Activated T-helper 2 cell treated with anti-CD3 and anti-CD28 coated beads, Interferon-gamma antibody, Interleukin-2, Interleukin-4, amounts not matched to agents 10 μg/mL and 5 μg/mL and 100 μg/mL, durations not matched to agents 14 hours and 24 hours and 36 hours (primary cell): Measurements from ENCODE around the gene CSTPP1. TPM values are rescaled to one million over a fixed set of nuclear protein-coding genes. Genes with fewer than 3 reads are reported as not detected.

Source experiments
- DNase-seq: peaks from one replicate; pipeline ENCODE4 v3.0.0; 2021; ENCODE audit warnings: low spot score
- H3K27ac Mint-ChIP-seq: one replicate; pipeline ENCODE4 v1.8.0; 2021; ENCODE audit warnings: mixed read lengths
- H3K27me3 Mint-ChIP-seq: one replicate; pipeline ENCODE4 v1.8.0; 2021; ENCODE audit warnings: low read depth, mixed read lengths
- H3K36me3 Mint-ChIP-seq: one replicate; pipeline ENCODE4 v1.8.0; 2021; ENCODE audit warnings: low read depth, mixed read lengths
- H3K4me1 Mint-ChIP-seq: one replicate; pipeline ENCODE4 v1.8.0; 2021; ENCODE audit warnings: low read depth, mixed read lengths
- H3K4me3 Mint-ChIP-seq: one replicate; pipeline ENCODE4 v1.8.0; 2021; ENCODE audit warnings: low read depth, mild to moderate bottlenecking, moderate library complexity, mixed read lengths
- H3K9me3 Mint-ChIP-seq: one replicate; pipeline ENCODE4 v1.8.0; 2021; ENCODE audit warnings: mixed read lengths
- intact Hi-C: fragments of 100-400 bp; cut with micrococcal nuclease; formaldehyde crosslinking; loops from one replicate; pipeline ENCODE4 v1.15.1; 2023
- total RNA-seq: library from RNA; stranded (reverse); gene quantifications from 2 replicates; pipeline ENCODE4 v1.2.3, GENCODE V29; 2022

CSTPP1 gene, protein sequence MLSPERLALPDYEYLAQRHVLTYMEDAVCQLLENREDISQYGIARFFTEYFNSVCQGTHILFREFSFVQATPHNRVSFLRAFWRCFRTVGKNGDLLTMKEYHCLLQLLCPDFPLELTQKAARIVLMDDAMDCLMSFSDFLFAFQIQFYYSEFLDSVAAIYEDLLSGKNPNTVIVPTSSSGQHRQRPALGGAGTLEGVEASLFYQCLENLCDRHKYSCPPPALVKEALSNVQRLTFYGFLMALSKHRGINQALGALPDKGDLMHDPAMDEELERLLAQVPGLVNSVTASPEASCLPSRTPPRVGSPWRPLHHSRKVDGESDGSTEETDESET
- total RNA-seq, result 17.8 and 19.0 TPM in 2 replicates

DNA sequence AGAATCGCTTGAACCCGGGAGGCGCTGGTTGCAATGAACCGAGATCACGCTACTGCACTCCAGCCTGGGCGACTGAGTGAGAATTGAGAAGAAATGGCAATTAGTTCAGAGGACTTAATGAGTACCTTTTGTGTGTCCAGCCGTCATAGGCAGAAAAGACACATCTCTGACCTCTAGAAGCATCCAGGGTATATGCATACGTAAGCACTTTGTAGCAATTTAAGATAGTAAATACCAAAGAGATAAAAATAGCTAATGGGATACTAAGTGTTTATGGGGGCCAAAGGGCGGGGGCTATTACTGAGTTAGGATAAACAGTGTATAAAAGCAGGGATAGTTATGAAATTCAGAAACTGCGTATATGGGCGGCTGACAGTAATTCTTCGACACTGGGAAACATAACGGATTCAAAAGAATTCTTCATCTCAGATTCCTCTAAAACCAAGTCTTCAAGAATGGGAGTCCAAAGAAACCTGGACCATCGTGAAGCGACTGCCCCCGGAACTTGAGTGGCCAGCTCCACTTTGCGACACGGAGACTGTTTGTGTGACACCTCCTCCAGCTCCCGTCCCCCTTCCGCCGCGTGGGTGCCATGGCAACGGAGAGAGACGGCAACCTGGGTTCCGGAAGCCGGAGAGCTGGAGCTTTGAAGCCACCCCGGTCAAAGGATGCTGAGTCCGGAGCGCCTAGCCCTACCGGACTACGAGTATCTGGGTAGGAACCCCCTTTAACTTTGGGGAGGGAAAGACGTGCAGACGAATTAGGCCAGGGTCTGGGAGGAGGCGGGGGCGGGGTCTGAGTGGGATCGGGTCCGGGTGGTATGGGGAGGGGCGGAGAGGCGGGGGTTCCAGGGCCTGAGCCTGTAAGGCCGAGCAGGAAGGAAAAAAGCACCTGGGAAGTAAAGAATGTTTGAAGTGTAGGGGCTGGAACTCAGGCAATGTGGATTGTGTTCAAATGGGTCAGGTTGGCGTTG, at the start of gene CSTPP1:
CSTPP1 (plus strand) TSS at position 624 of the 973 bp plus-strand sequence; CDS start at position 669, 45 bp downstream.
- peak; percentile 87 for DNase-seq
- Mint-ChIP-seq H3K27ac (peak within 1 kb of the TSS; percentile 87), H3K27me3 (peaks cover 4% of the 10 kb centered on the region), H3K4me3 (peak within 1 kb of the TSS; percentile 96), H3K36me3 (no peaks in the 10 kb centered on the region), H3K4me1 (peaks cover 18% of the 10 kb centered on the region), H3K9me3 (no peaks in the 10 kb centered on the region)
- intact Hi-C loops, result loop anchor here (1.0 to 10.0 kb wide), 3 partner anchors 16 to 488 kb away; partner anchors contain the start of genes ARHGAP1, PSMC3 and ZNF408

DNA sequence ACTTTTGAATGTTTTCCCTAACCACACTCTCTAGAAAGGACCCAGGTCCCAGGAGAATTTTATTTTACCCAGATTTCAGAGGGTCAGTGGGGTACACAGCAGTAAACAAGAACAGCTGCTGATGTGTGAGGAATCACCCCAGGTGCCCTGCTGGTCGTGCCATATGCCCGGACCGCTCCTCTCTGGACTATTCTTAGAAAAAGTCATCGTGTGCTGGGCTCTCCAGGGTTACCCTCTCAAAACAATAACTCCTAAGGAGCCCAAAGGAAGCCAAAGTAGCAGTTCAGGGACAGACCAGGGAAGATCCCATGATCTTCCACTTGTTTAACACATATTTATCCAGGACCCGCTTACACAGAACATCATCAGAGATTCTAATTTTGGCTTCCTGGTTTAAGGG, 47.9 kb upstream of the CSTPP1 start:
- H3K27ac Mint-ChIP-seq, result no peak overlapping the region
- H3K9me3 Mint-ChIP-seq, result no peaks in the 10 kb centered on the region
- no peaks in the 10 kb centered on the region for H3K36me3 Mint-ChIP-seq
- H3K4me3 Mint-ChIP-seq, result no peak overlapping the region
- peaks cover 5% of the 10 kb centered on the region for H3K4me1 Mint-ChIP-seq
- no peak for DNase-seq
- intact Hi-C loops, result loop anchor here (1.0 kb wide), 1 partner anchor 265 kb away; no protein-coding TSS in a partner anchor
- H3K27me3 Mint-ChIP-seq, result peaks cover 3% of the 10 kb centered on the region

DNA sequence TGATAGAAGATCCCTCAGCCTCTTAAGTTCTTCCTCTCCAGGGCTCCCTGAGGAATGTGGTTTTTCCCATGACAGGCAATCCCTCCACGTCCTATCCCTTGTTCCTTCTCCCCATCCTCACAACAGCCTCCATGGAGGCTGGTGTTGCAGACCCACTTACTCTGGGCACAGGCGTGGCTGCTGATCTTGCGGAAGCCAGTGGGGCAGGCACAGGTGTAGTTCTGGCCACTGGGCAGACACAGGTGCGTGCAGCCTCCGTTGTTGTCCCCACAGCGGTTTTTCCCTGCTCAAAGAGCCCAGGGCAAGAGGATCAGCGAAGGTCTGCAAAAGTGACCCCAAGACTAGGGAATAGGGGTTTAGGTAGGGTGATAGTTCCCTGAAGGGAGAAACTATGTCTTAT, 47.3 kb upstream of the CSTPP1 start:
- Mint-ChIP-seq H3K27ac (no peak overlapping the region), H3K27me3 (peaks cover 2% of the 10 kb centered on the region), H3K36me3 (no peaks in the 10 kb centered on the region), H3K9me3 (no peaks in the 10 kb centered on the region), H3K4me1 (peaks cover 5% of the 10 kb centered on the region), H3K4me3 (no peak overlapping the region)
- intact Hi-C loops, result loop anchor here (1.0 kb wide), 1 partner anchor 264 kb away; no protein-coding TSS in a partner anchor
- DNase-seq, result no peak

DNA sequence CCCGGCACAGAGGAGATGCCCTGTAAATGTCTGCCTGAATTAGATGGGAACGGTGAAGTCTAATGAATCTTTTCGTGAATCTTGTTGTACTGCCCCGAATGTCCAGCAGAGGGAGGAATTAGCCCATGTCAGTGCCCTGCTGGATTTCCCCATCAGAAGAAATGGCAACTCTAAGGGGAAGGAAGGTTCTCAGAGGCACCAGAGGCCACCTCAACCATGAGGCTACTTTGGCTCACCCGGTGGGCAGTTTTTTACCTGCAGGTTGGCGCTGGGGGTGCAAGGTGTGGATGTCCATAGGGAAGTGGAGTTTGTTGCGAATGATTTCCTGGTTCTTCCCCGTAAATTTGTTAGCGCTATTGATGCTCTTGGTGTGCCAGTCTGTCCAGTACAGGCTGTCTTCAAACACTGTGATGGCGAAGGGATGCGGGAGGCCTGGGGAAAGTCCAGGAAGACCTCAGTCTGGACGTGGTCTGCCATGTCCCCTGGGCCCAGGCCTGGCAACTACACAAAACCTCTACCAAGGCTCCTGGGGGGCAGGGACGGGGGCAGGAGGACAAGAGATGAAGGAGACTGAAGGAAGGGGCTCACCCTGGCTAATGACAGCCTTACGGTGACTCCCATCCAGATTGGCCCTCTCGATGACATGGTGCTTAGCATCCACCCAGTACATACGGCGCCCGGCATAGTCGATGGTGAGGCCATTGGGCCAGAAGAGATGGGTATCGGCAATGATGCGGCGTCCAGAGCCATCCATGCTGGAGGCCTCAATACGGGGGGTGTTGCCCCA, 46.7 kb upstream of the CSTPP1 start:
- Mint-ChIP-seq H3K9me3 (no peaks in the 10 kb centered on the region), H3K4me1 (peaks cover 5% of the 10 kb centered on the region), H3K27me3 (peaks cover 2% of the 10 kb centered on the region), H3K4me3 (no peak overlapping the region), H3K36me3 (no peaks in the 10 kb centered on the region), H3K27ac (no peak overlapping the region)
- peak; percentile 46 for DNase-seq
- intact Hi-C loops, result loop anchor here (1.0 kb wide), 1 partner anchor 263 kb away; no protein-coding TSS in a partner anchor

DNA sequence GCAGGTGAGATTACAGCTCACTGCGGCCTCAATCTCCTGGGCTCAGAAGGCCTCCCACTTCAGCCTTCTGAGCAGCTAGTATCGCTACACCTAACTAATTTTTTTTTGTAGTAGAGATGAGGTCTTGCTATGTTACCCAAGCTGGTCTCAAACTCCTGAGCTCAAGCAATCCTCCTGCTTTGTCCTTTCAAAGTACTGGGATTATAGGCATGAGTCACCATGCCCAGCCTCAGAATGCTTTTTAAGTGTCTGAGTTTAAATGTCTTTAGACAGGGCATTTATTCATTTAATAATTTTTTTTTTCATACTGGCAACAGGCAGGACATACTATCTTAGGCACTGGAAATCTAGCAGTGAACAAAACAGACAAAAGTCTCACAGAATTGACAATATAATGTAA, 45.9 kb upstream of the CSTPP1 start:
- Mint-ChIP-seq H3K9me3 (no peaks in the 10 kb centered on the region), H3K36me3 (no peaks in the 10 kb centered on the region), H3K4me1 (peaks cover 5% of the 10 kb centered on the region), H3K27ac (no peak overlapping the region), H3K4me3 (no peak overlapping the region), H3K27me3 (peaks cover 2% of the 10 kb centered on the region)
- DNase-seq, result no peak
- intact Hi-C loops, result no loop called here

DNA sequence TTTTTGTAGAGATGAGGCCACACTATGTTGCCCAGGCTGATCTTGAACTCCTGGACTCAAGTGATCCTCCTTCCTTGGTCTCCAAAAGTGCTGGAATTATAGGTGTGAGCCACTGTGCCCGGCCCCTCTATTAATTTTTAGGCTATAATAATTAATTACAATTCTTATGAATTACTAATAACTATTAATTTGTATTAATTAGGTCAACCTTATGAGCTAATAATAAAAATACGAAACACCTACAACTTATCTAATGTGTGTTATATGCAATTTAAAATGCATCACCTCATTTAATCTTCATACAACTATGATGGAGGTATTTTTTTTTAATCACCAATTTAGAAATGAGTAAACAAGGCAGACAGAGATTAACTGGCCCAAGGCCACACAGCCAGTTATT, 44.5 kb upstream of the CSTPP1 start:
- Mint-ChIP-seq H3K36me3 (no peaks in the 10 kb centered on the region), H3K9me3 (no peaks in the 10 kb centered on the region), H3K4me1 (peaks cover 5% of the 10 kb centered on the region), H3K27ac (no peak overlapping the region), H3K27me3 (no peaks in the 10 kb centered on the region), H3K4me3 (no peak overlapping the region)
- no peak for DNase-seq
- intact Hi-C loops, result no loop called here

DNA sequence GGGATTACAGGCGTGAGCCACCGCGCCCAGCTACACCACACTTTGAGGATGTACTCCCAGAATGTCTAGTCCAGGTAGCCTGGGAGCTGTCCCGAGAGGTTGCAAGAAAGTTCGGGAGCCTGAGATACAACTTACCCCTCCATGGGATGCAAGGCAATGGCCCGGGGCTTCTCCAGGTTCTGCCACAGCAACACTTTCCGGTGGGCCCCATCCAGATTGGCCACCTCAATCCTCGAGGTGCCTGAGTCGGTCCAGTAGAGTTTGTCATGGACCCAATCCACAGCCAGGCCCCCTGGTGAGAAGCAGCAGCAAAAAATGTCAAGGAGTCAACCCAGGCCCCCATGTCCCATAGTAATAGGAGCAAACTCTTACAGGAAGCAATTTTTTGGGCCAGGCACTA, 43.7 kb upstream of the CSTPP1 start:
- Mint-ChIP-seq H3K9me3 (no peaks in the 10 kb centered on the region), H3K4me1 (peaks cover 5% of the 10 kb centered on the region), H3K4me3 (no peak overlapping the region), H3K27me3 (no peaks in the 10 kb centered on the region), H3K36me3 (no peaks in the 10 kb centered on the region), H3K27ac (no peak overlapping the region)
- intact Hi-C loops, result no loop called here
- DNase-seq, result no peak

DNA sequence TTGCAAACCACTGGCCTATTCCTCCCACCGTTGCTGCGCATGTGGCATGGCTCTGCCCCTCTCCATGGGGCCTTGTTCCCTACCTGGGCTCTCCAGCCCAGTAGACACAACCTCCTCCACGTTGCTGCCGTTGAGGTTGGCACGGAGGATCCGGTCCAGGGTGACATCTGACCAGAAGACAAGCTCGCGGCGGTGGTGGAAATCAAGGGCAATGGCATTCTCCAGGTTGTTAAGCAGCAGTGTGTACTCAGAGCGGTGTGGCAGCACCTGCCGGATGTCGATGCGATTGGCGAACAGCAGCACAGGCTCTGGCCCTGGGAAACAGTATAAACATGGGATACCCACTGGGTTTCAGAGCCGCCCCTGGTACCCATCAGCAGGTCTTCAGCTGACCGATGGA, 42.1 kb upstream of the CSTPP1 start:
- intact Hi-C loops, result no loop called here
- no peak overlapping the region for H3K27ac Mint-ChIP-seq
- H3K36me3 Mint-ChIP-seq, result no peaks in the 10 kb centered on the region
- no peaks in the 10 kb centered on the region for H3K9me3 Mint-ChIP-seq
- no peak for DNase-seq
- peaks cover 5% of the 10 kb centered on the region for H3K4me1 Mint-ChIP-seq
- H3K27me3 Mint-ChIP-seq, result no peaks in the 10 kb centered on the region
- H3K4me3 Mint-ChIP-seq, result no peak overlapping the region

DNA sequence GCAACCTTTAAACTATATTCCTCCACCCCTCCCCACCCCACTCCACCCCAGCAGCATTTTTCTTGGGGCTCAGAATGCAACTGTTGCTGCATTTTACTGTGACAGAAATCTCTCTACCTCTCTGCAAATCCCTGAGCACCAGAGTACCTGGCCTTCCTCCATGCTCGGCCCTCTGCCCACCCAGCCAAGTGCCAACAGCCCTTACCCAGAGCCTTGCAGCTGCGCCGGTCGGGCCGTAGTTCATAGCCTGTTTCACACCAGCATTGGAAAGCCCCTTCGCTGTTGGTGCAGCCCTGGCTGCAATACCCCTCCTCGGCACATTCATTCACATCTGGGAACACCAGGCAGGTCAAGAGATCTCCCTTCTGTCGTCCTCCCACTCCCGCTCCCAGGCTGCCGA, 41.6 kb upstream of the CSTPP1 start:
- no peak overlapping the region for H3K27ac Mint-ChIP-seq
- peaks cover under 1% of the 10 kb centered on the region for H3K4me1 Mint-ChIP-seq
- intact Hi-C loops, result no loop called here
- H3K36me3 Mint-ChIP-seq, result no peaks in the 10 kb centered on the region
- H3K27me3 Mint-ChIP-seq, result no peaks in the 10 kb centered on the region
- no peaks in the 10 kb centered on the region for H3K9me3 Mint-ChIP-seq
- DNase-seq, result no peak
- no peak overlapping the region for H3K4me3 Mint-ChIP-seq

DNA sequence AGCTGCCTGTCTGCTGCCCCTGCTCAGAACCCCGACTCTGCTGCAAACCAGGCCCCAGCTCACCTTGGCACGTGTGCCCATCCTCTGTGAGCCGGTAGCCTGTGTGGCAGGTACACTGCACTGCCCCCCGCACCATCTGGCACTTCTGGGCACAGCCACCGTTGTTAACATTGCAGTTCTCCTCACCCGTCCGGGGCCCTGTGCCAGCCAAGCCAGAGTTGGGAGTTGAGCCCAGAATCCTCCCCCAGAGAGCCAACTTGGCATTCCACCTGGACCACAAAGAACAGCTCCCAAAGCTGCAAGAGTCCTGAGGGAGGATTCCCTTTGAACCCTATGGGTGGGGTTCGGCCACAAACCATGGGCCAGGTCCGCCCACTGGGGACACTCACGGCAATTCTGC, 40.7 kb upstream of the CSTPP1 start:
- no peaks in the 10 kb centered on the region for H3K27me3 Mint-ChIP-seq
- no peak overlapping the region for H3K27ac Mint-ChIP-seq
- intact Hi-C loops, result no loop called here
- no peak for DNase-seq
- no peak overlapping the region for H3K4me3 Mint-ChIP-seq
- no peaks in the 10 kb centered on the region for H3K9me3 Mint-ChIP-seq
- no peaks in the 10 kb centered on the region for H3K36me3 Mint-ChIP-seq
- H3K4me1 Mint-ChIP-seq, result no peaks in the 10 kb centered on the region

DNA sequence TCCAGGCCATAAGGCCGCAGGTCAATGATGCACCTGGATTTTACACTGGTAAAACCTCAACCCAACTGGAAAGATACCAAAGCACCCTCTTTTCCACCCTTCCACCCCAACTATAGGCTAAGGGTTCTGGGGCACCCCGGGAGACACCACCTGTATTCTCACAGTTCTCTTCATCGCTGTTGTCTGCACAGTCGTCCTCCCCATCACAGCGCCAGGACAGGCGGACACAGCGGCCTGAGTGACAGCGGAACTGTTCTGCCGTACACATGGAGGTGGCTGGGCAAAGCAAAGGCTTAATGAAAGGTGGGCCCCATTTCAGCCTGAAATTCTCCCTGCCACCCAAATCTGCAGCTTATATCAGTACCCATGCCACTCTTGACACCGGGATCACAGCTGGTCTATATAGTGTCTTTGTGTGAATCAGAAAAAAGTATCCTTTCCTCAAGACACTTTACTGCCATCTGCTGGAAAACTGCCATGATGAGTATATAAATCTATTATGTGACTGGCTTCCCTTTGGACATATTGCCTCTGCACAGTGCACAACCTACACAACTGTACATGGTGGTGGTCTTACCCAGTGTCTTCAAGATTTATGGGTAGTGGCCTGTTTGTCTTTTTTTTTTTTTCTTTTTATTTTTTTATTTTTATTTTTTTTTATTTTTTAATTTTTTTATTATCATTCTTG, 39.7 kb upstream of the CSTPP1 start:
- Mint-ChIP-seq H3K9me3 (no peaks in the 10 kb centered on the region), H3K4me1 (no peaks in the 10 kb centered on the region), H3K36me3 (no peaks in the 10 kb centered on the region), H3K4me3 (no peak overlapping the region), H3K27ac (no peak overlapping the region), H3K27me3 (no peaks in the 10 kb centered on the region)
- intact Hi-C loops, result no loop called here
- DNase-seq, result no peak
